ENCODE measurements around the gene SCYL3. TPM values are rescaled to one million over a fixed set of nuclear protein-coding genes. Genes with fewer than 3 reads are reported as not detected.

The SCYL3 gene
- total RNA-seq, 1 experiment from 2014 or later: 3.6 TPM

DNA sequence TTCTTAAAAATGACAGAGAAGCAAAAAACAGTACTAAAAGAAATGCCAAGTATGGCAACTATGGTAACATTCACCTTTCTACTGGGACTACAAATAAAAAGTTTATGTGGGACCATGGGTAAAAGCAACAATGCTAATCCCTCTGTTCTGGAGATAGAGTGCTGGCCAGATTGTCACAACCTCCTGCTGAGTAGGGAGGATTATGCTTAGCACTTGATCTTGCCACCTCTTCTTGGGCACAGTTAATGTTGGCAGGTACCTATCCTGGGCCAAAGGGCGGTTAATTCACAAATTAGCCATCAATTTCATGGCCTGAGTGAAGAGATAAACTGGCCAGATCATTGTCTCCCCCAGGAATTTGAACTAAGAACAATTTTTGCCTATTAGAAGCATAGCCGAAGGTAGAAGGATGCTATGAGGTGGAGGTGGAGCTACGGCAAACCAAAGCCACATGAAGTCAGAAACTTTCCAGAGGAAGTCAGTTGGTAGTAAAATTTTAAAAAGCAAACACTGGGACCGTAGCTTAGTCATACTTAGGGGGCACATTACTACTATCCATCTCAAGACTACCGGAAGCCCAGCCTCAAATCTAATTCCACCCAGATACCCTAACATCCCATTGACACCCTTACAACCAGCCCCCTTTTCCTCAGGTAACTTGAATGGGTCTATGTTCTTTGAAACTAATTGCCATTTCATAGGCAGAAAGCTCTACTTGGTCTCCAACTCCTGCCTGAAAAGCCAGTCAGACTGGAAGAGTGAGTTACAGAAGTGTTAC lies 2.7 kb downstream of the SCYL3 start:
- no TSS peak for BruUV-seq (replicated peaks)
- TF ChIP-seq, protein P1, sequence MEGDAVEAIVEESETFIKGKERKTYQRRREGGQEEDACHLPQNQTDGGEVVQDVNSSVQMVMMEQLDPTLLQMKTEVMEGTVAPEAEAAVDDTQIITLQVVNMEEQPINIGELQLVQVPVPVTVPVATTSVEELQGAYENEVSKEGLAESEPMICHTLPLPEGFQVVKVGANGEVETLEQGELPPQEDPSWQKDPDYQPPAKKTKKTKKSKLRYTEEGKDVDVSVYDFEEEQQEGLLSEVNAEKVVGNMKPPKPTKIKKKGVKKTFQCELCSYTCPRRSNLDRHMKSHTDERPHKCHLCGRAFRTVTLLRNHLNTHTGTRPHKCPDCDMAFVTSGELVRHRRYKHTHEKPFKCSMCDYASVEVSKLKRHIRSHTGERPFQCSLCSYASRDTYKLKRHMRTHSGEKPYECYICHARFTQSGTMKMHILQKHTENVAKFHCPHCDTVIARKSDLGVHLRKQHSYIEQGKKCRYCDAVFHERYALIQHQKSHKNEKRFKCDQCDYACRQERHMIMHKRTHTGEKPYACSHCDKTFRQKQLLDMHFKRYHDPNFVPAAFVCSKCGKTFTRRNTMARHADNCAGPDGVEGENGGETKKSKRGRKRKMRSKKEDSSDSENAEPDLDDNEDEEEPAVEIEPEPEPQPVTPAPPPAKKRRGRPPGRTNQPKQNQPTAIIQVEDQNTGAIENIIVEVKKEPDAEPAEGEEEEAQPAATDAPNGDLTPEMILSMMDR (conservative IDR thresholded peaks at IDR 0.05; ENCODE audit: low read depth, low read length): no peak
- TF ChIP-seq EZH2 (IDR thresholded peaks at IDR 0.05; ENCODE audit: low read length, unreplicated experiment) (no peak), EZH2phosphoT487 (IDR thresholded peaks at IDR 0.05; ENCODE audit: borderline replicate concordance, low read length) (no peak)
- Histone ChIP-seq H3K36me3 (ENCODE audit: low read depth, low read length) (peaks cover 6% of the 10 kb centered on the region; the same call in 1 of the 2 replicates), H3K4me1 (ENCODE audit: insufficient read depth, low read length) (peaks cover 39% of the 10 kb centered on the region), H3F3A (ENCODE audit: low read length, unreplicated experiment) (peaks cover 7% of the 10 kb centered on the region), H3K27me3 (ENCODE audit: low read length) (no peaks in the 10 kb centered on the region), H3K9me2 (replicated peaks; ENCODE audit: low read length) (no peaks in the 10 kb centered on the region), H3K9me3 (ENCODE audit: low read length) (no peaks in the 10 kb centered on the region), H3K27ac (ENCODE audit: low read length) (peak overlapping the region; percentile 73), H3K9ac (ENCODE audit: low read length) (no peak overlapping the region; the same call in 1 of the 2 replicates), H3K79me2 (ENCODE audit: low read length) (peaks cover 48% of the 10 kb centered on the region), H2AFZ (ENCODE audit: low read length) (peak overlapping the region; percentile 46), H3K4me3 (ENCODE audit: low read length) (peak overlapping the region; percentile 89), H4K20me1 (ENCODE audit: low read length) (no peaks in the 10 kb centered on the region), H3K4me2 (ENCODE audit: low read length) (peak overlapping the region; percentile 81)
- DNase-seq (peak; percentile 75), ATAC-seq (peak; percentile 42)
- CTCF ChIA-PET: no interaction called here
- POLR2A ChIA-PET (ENCODE audit: unreplicated experiment): interaction anchor here (0.6 kb wide), 1 partner anchor 11 kb away, joined by 5 read pairs; no protein-coding TSS in a partner anchor
- intact Hi-C loops (cut with micrococcal nuclease): loop anchor here (5.0 kb wide), 2 partner anchors 44 to 94 kb away; a partner anchor contains a TSS

DNA sequence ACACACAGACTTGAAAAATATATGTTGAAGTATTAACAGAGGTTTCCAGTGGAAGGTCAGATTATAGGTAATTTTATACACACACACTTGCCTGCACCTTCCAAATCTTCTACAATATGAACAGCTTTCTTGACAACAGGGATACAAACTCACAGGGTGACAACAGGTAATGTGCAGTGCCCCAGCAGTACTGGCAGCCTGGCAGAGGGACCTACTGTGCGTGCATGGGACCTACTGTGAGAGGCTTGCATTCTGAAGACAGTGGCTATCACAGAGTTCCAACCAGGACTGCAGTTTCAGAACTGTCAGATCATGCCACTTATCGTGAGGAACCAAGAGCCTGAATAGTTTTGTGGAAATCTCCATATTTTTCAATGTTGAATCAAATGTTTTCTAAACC lies 3.8 kb downstream of the SCYL3 start:
- Histone ChIP-seq H3K27me3 (ENCODE audit: low read length) (no peaks in the 10 kb centered on the region), H3K9me2 (replicated peaks; ENCODE audit: low read length) (no peaks in the 10 kb centered on the region), H2AFZ (ENCODE audit: low read length) (no peak overlapping the region), H3K9me3 (ENCODE audit: low read length) (no peaks in the 10 kb centered on the region), H3K9ac (ENCODE audit: low read length) (no peak overlapping the region), H3K36me3 (ENCODE audit: low read depth, low read length) (peaks cover 6% of the 10 kb centered on the region; the same call in 1 of the 2 replicates), H4K20me1 (ENCODE audit: low read length) (no peaks in the 10 kb centered on the region), H3K4me1 (ENCODE audit: insufficient read depth, low read length) (peaks cover 48% of the 10 kb centered on the region), H3K27ac (ENCODE audit: low read length) (no peak overlapping the region), H3K79me2 (ENCODE audit: low read length) (peaks cover 48% of the 10 kb centered on the region), H3F3A (ENCODE audit: low read length, unreplicated experiment) (peaks cover 7% of the 10 kb centered on the region), H3K4me2 (ENCODE audit: low read length) (no peak overlapping the region), H3K4me3 (ENCODE audit: low read length) (no peak overlapping the region)
- no peak for TF ChIP-seq EZH2 (IDR thresholded peaks at IDR 0.05; ENCODE audit: low read length, unreplicated experiment)
- TF ChIP-seq, protein P1 (conservative IDR thresholded peaks at IDR 0.05; ENCODE audit: low read depth, low read length): no peak
- TF ChIP-seq EZH2phosphoT487 (IDR thresholded peaks at IDR 0.05; ENCODE audit: borderline replicate concordance, low read length): no peak
- ChIA-PET POLR2A (ENCODE audit: unreplicated experiment) (no interaction called here), CTCF (no interaction called here)
- no TSS peak for BruUV-seq (replicated peaks)
- ATAC-seq (no peak), DNase-seq (no peak)
- intact Hi-C loops (cut with micrococcal nuclease): loop anchor here (5.0 kb wide), 2 partner anchors 43 to 93 kb away; a partner anchor contains a TSS

DNA sequence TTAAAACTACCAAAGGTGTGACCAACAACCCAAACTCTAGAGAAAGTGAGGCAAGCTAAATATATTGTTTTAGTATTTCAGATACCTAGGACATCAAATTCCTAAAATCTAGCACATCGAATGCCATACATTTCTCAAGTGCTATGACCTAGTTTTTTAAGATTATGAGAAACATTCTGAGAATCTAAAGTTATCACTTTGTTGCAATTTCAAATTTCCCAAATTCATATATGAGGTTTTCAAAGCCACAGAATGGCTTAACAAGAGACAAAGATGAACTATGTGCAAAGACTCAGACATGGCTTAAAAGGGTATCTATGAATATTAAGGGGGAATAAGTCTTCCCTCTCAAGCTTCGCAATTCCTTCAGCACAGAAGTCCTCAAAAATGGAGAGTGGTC lies 6.8 kb downstream of the SCYL3 start:
- peaks cover 6% of the 10 kb centered on the region; the same call in 1 of the 2 replicates for H3K36me3 ChIP-seq (ENCODE audit: low read depth, low read length)
- no TSS peak for BruUV-seq (replicated peaks)
- no peak for TF ChIP-seq EZH2 (IDR thresholded peaks at IDR 0.05; ENCODE audit: low read length, unreplicated experiment)
- no peak for TF ChIP-seq EZH2phosphoT487 (IDR thresholded peaks at IDR 0.05; ENCODE audit: borderline replicate concordance, low read length)
- TF ChIP-seq, protein P1 (conservative IDR thresholded peaks at IDR 0.05; ENCODE audit: low read depth, low read length): no peak
- no peaks in the 10 kb centered on the region for H3K27me3 ChIP-seq (ENCODE audit: low read length)
- peaks cover 38% of the 10 kb centered on the region for H3K4me1 ChIP-seq (ENCODE audit: insufficient read depth, low read length)
- H3K9ac ChIP-seq (ENCODE audit: low read length): no peak overlapping the region
- H2AFZ ChIP-seq (ENCODE audit: low read length): no peak overlapping the region
- peaks cover 5% of the 10 kb centered on the region for H3F3A ChIP-seq (ENCODE audit: low read length, unreplicated experiment)
- no peak overlapping the region for H3K4me3 ChIP-seq (ENCODE audit: low read length)
- ChIA-PET CTCF (no interaction called here), POLR2A (ENCODE audit: unreplicated experiment) (interaction anchor here (0.5 to 0.6 kb wide), 2 partner anchors 31 to 92 kb away, joined by 4 read pairs; partner anchors contain the start of gene METTL18)
- H3K27ac ChIP-seq (ENCODE audit: low read length): no peak overlapping the region
- ATAC-seq (no peak), DNase-seq (no peak)
- intact Hi-C loops (cut with micrococcal nuclease): no loop called here
- peaks cover 34% of the 10 kb centered on the region for H3K79me2 ChIP-seq (ENCODE audit: low read length)
- H4K20me1 ChIP-seq (ENCODE audit: low read length): no peaks in the 10 kb centered on the region
- no peaks in the 10 kb centered on the region for H3K9me3 ChIP-seq (ENCODE audit: low read length)
- H3K9me2 ChIP-seq (replicated peaks; ENCODE audit: low read length): no peaks in the 10 kb centered on the region
- H3K4me2 ChIP-seq (ENCODE audit: low read length): no peak overlapping the region
